Renal cortex interstitium (tissue), 15 donors: ENCODE results near the gene TAAR8. TPM values are rescaled to one million over a fixed set of nuclear protein-coding genes. Genes with fewer than 3 reads are reported as not detected.

Experiments
- DNase-seq, 11 donors: peaks; one replicate each; pipeline ENCODE4 v3.0.0-alpha.2; 2013; ENCODE audit warnings: low read depth in 9 of 11, low spot score in 4 of 11; ENCODE audit errors: extremely low read depth in 1 of 11
- long read RNA-seq, 16 experiments: transcript quantifications; one replicate each; lab custom pipeline, GENCODE V29; 2026
- polyA plus RNA-seq, 3 donors: library from polyadenylated mRNA; unstranded; fragments of 120-200 nt; gene quantifications; one replicate each; pipeline ENCODE4 v1.2.1, GENCODE V29; 2013; ENCODE audit not compliant: insufficient read length in 3 of 3

Gene TAAR8
- polyA plus RNA-seq = not detected
- long read RNA-seq, donor 1 = 0 reads
- long read RNA-seq, donor 2 = 0 reads
- long read RNA-seq, donor 3 = 0 reads
- long read RNA-seq, donor 4 = 0 reads
- long read RNA-seq, donor 5 = 0 reads
- long read RNA-seq, donor 6 = 0 reads
- long read RNA-seq, donor 7 = 0 reads
- long read RNA-seq, donor 8 = 0 reads
- long read RNA-seq, donor 9 = 0 reads
- long read RNA-seq, donor 10 = 0 reads
- long read RNA-seq, donor 11, partial matches to known transcripts = 0 of 1 reads
- long read RNA-seq, donor 11, other reads (novel, unspliced or antisense) = 0 of 1 reads
- long read RNA-seq, donor 12 = 0 reads
- long read RNA-seq, donor 13 = 0 reads
- long read RNA-seq, donor 14 = 0 reads
- long read RNA-seq, donor 15 = 0 reads
- long read RNA-seq, donor 16 = 0 reads

- DNase-seq = no peak
Observed at GRCh38 chr6:132552372-132552771, at the start of gene TAAR8. TSS of gene TAAR8 (plus strand) at chr6:132552672. CDS start at chr6:132552693, 21 bp downstream.

GRCh38 chr6:132504757-132505156 lies 47.7 kb upstream of the TAAR8 start:
- DNase-seq = no peak

- DNase-seq = no peak
Observed at GRCh38 chr6:132505158-132505557, 47.3 kb upstream of the TAAR8 start.

GRCh38 chr6:132506461-132506860 lies 46.0 kb upstream of the TAAR8 start:
- no peak for DNase-seq

GRCh38 chr6:132506869-132507808 lies 45.3 kb upstream of the TAAR8 start:
- no peak for DNase-seq

- DNase-seq = no peak
Observed at GRCh38 chr6:132511210-132511830, 41.2 kb upstream of the TAAR8 start.

- DNase-seq = no peak
Observed at GRCh38 chr6:132511831-132512220, 40.6 kb upstream of the TAAR8 start.

GRCh38 chr6:132512342-132512637 lies 40.2 kb upstream of the TAAR8 start:
- no peak for DNase-seq

- peak; percentile 61 to 92 (median 82) for DNase-seq
Observed at GRCh38 chr6:132512638-132513632, 39.5 kb upstream of the TAAR8 start, which contains the start of gene STX7. TSS of gene STX7 (minus strand) at chr6:132513116. CDS start at chr6:132503530, 9,586 bp downstream.

GRCh38 chr6:132513831-132514545 lies 38.5 kb upstream of the TAAR8 start:
- no peak for DNase-seq

GRCh38 chr6:132515386-132515785 lies 37.1 kb upstream of the TAAR8 start:
- DNase-seq = no peak

GRCh38 chr6:132520953-132521352 lies 31.5 kb upstream of the TAAR8 start:
- no peak for DNase-seq

GRCh38 chr6:132524646-132525045 lies 27.8 kb upstream of the TAAR8 start:
- DNase-seq = no peak

- DNase-seq = no peak
Observed at GRCh38 chr6:132525866-132526265, 26.6 kb upstream of the TAAR8 start.

GRCh38 chr6:132526461-132526860 lies 26.0 kb upstream of the TAAR8 start:
- DNase-seq = no peak

GRCh38 chr6:132527791-132528190 lies 24.7 kb upstream of the TAAR8 start:
- DNase-seq = no peak

- DNase-seq = peak in 10 of 11 donors; percentile 52 to 72 (median 58)
Observed at GRCh38 chr6:132530293-132530974, 22.0 kb upstream of the TAAR8 start.
